DND-41 (cell line): ENCODE results near the gene CPA4.
A peak's percentile ranks its signal among the peaks of the same experiment; 100 is the strongest.

Experiments used
- ATAC-seq: fragments of 200-7000 bp; cut with Tn5 transposase; 3 replicates; pipeline ENCODE4 v1.9.1; 2021; ENCODE audit warnings: low read depth; ENCODE audit not compliant: insufficient read depth
- DNase-seq: peaks from one replicate; pipeline ENCODE4 v3.0.0-alpha.2; 2020
- H2AFZ ChIP-seq: 2 replicates; pipeline ENCODE4 v1.6.0; 2012; ENCODE audit warnings: low read depth, low read length
- H3K27ac ChIP-seq: 2 replicates; pipeline ENCODE4 v1.5.1; 2012; ENCODE audit warnings: low read length, inconsistent platforms
- H3K27me3 ChIP-seq: fragments of 200-600 bp; sonication (generic); 2 replicates; pipeline ENCODE4 v1.6.0; 2012; ENCODE audit warnings: low read length, mild to moderate bottlenecking, inconsistent platforms; ENCODE audit not compliant: insufficient read depth, poor library complexity
- H3K36me3 ChIP-seq: 2 replicates; pipeline ENCODE4 v1.5.1; 2012; ENCODE audit warnings: low read length, inconsistent platforms; ENCODE audit not compliant: insufficient read depth
- H3K4me1 ChIP-seq: 2 replicates; pipeline ENCODE4 v1.5.1; 2012; ENCODE audit warnings: mild to moderate bottlenecking, low read length; ENCODE audit not compliant: insufficient read depth
- H3K4me2 ChIP-seq: 2 replicates; pipeline ENCODE4 v1.6.0; 2012; ENCODE audit warnings: mild to moderate bottlenecking, moderate library complexity, low read length, inconsistent platforms; ENCODE audit not compliant: insufficient read depth
- H3K4me3 ChIP-seq, 2 experiments: fragments of 200-600 bp in 1 of 2; shearing (Covaris generic) in 1 of 2; 2 replicates each; pipeline ENCODE4 v1.5.1; 2012 to 2016; ENCODE audit warnings: inconsistent platforms in 2 of 2, low read length in 2 of 2, mild to moderate bottlenecking in 2 of 2, low read depth in 1 of 2, moderate library complexity in 1 of 2
- H3K79me2 ChIP-seq: 2 replicates; pipeline ENCODE4 v1.6.0; 2012; ENCODE audit warnings: low read length, inconsistent platforms; ENCODE audit not compliant: insufficient read depth
- H3K9ac ChIP-seq: 2 replicates; pipeline ENCODE4 v1.6.0; 2012; ENCODE audit warnings: low read depth, mild to moderate bottlenecking, inconsistent platforms, low read length, moderate library complexity
- H3K9me3 ChIP-seq: 2 replicates; pipeline ENCODE4 v1.5.1; 2012; ENCODE audit warnings: low read length, moderate library complexity, mild to moderate bottlenecking, inconsistent platforms; ENCODE audit not compliant: insufficient read depth, severe bottlenecking
- H4K20me1 ChIP-seq: 2 replicates; pipeline ENCODE4 v1.6.0; 2012; ENCODE audit warnings: low read length; ENCODE audit not compliant: insufficient read depth
- CTCF ChIP-seq: IDR thresholded peaks from 2 replicates; pipeline ENCODE4 v1.5.1; 2012; ENCODE audit warnings: borderline replicate concordance, low read length, moderate library complexity, mild to moderate bottlenecking; ENCODE audit not compliant: poor library complexity, severe bottlenecking; ENCODE audit errors: extremely low read depth
- EZH2 ChIP-seq: IDR thresholded peaks from 3 replicates; pipeline ENCODE4 v1.6.1; 2012; ENCODE audit warnings: borderline replicate concordance, low read depth, mild to moderate bottlenecking, moderate library complexity, low read length, inconsistent platforms; ENCODE audit not compliant: severe bottlenecking

The CPA4 gene

GRCh38 chr7:130293521-130293920, 560 bp downstream of the CPA4 start:
- no peaks in the 10 kb centered on the region for H3K27me3 ChIP-seq
- ATAC-seq = no peak
- no peak overlapping the region for H2AFZ ChIP-seq
- H3K4me2 ChIP-seq = no peak overlapping the region
- DNase-seq = no peak
- TF ChIP-seq CTCF (no peak), EZH2 (no peak)
- H3K79me2 ChIP-seq = no peaks in the 10 kb centered on the region
- H3K4me3 ChIP-seq = no peak overlapping the region
- H3K27ac ChIP-seq = no peak overlapping the region
- H4K20me1 ChIP-seq = no peaks in the 10 kb centered on the region
- no peak overlapping the region for H3K9ac ChIP-seq
- no peaks in the 10 kb centered on the region for H3K9me3 ChIP-seq
- H3K4me1 ChIP-seq = no peaks in the 10 kb centered on the region
- H3K36me3 ChIP-seq = no peaks in the 10 kb centered on the region

- no peaks in the 10 kb centered on the region for H3K36me3 ChIP-seq
- no peak overlapping the region for H2AFZ ChIP-seq
- ATAC-seq = peak; percentile 77
- no peak overlapping the region for H3K4me3 ChIP-seq
- H3K27me3 ChIP-seq = peaks cover 6% of the 10 kb centered on the region
- no peaks in the 10 kb centered on the region for H3K79me2 ChIP-seq
- no peak overlapping the region for H3K27ac ChIP-seq
- no peaks in the 10 kb centered on the region for H3K9me3 ChIP-seq
- peak; percentile 34 for DNase-seq
- no peak overlapping the region for H3K9ac ChIP-seq
- H3K4me2 ChIP-seq = no peak overlapping the region
- TF ChIP-seq EZH2 (no peak), CTCF (no peak)
- no peaks in the 10 kb centered on the region for H4K20me1 ChIP-seq
- no peaks in the 10 kb centered on the region for H3K4me1 ChIP-seq
These were observed 1.4 kb downstream of the CPA4 start for GRCh38 chr7:130294314-130294713.

GRCh38 chr7:130296221-130296951, 3.4 kb downstream of the CPA4 start:
- H4K20me1 ChIP-seq = no peaks in the 10 kb centered on the region
- no peaks in the 10 kb centered on the region for H3K79me2 ChIP-seq
- H3K4me1 ChIP-seq = no peaks in the 10 kb centered on the region
- no peak overlapping the region for H3K4me2 ChIP-seq
- no peak for DNase-seq
- H3K4me3 ChIP-seq = no peak overlapping the region
- H2AFZ ChIP-seq = no peak overlapping the region
- TF ChIP-seq EZH2 (no peak), CTCF (no peak)
- H3K9ac ChIP-seq = no peak overlapping the region
- no peaks in the 10 kb centered on the region for H3K9me3 ChIP-seq
- peaks cover 12% of the 10 kb centered on the region for H3K27me3 ChIP-seq
- H3K27ac ChIP-seq = no peak overlapping the region
- ATAC-seq = no peak
- H3K36me3 ChIP-seq = no peaks in the 10 kb centered on the region
